NCI-H2171 (cell line): ENCODE results near the gene PCDH10.

Source experiments
- DNase-seq: peaks from one replicate; lab custom pipeline; 2025; lab: John Stamatoyannopoulos, UW

Gene PCDH10

GRCh38 chr4:133149932-133150471 is 908 bp downstream of the PCDH10 start:
- no peak for DNase-seq

- no peak for DNase-seq
Measured at GRCh38 chr4:133150486-133151340, 1.6 kb downstream of the PCDH10 start.

- no peak for DNase-seq
Measured at GRCh38 chr4:133151341-133151690, 2.2 kb downstream of the PCDH10 start.

- DNase-seq, result no peak
Measured at GRCh38 chr4:133151691-133152329, 2.7 kb downstream of the PCDH10 start.

- no peak for DNase-seq
Measured at GRCh38 chr4:133152330-133152821, 3.3 kb downstream of the PCDH10 start.

- DNase-seq, result no peak
Measured at GRCh38 chr4:133152831-133153481, 3.9 kb downstream of the PCDH10 start.

- DNase-seq, result peak; percentile 0
Measured at GRCh38 chr4:133154725-133155124, 5.6 kb downstream of the PCDH10 start.

- no peak for DNase-seq
Measured at GRCh38 chr4:133156096-133156495, 7.0 kb downstream of the PCDH10 start.

GRCh38 chr4:133156556-133156955 is 7.5 kb downstream of the PCDH10 start:
- no peak for DNase-seq

- no peak for DNase-seq
Measured at GRCh38 chr4:133157460-133158160, 8.5 kb downstream of the PCDH10 start.

GRCh38 chr4:133160853-133161252 is 11.8 kb downstream of the PCDH10 start:
- DNase-seq, result no peak

- DNase-seq, result no peak
Measured at GRCh38 chr4:133161570-133162295, 12.6 kb downstream of the PCDH10 start.

- DNase-seq, result no peak
Measured at GRCh38 chr4:133162941-133163340, 13.8 kb downstream of the PCDH10 start.

- no peak for DNase-seq
Measured at GRCh38 chr4:133178956-133179355, 29.9 kb downstream of the PCDH10 start.

GRCh38 chr4:133186210-133186609 is 37.1 kb downstream of the PCDH10 start:
- no peak for DNase-seq

GRCh38 chr4:133186845-133187244 is 37.8 kb downstream of the PCDH10 start:
- DNase-seq, result no peak

GRCh38 chr4:133188433-133189146 is 39.5 kb downstream of the PCDH10 start:
- no peak for DNase-seq

GRCh38 chr4:133189147-133189517 is 40.0 kb downstream of the PCDH10 start:
- DNase-seq, result no peak

- no peak for DNase-seq
Measured at GRCh38 chr4:133190098-133190497, 41.0 kb downstream of the PCDH10 start.

- no peak for DNase-seq
Measured at GRCh38 chr4:133208694-133209285, 59.7 kb downstream of the PCDH10 start.
